ENCODE data around the gene JAKMIP2.

- no peak for TF ChIP-seq EZH2phosphoT487 (conservative IDR thresholded peaks at IDR 0.05; ENCODE audit: low read length)
- TF ChIP-seq, protein P1, sequence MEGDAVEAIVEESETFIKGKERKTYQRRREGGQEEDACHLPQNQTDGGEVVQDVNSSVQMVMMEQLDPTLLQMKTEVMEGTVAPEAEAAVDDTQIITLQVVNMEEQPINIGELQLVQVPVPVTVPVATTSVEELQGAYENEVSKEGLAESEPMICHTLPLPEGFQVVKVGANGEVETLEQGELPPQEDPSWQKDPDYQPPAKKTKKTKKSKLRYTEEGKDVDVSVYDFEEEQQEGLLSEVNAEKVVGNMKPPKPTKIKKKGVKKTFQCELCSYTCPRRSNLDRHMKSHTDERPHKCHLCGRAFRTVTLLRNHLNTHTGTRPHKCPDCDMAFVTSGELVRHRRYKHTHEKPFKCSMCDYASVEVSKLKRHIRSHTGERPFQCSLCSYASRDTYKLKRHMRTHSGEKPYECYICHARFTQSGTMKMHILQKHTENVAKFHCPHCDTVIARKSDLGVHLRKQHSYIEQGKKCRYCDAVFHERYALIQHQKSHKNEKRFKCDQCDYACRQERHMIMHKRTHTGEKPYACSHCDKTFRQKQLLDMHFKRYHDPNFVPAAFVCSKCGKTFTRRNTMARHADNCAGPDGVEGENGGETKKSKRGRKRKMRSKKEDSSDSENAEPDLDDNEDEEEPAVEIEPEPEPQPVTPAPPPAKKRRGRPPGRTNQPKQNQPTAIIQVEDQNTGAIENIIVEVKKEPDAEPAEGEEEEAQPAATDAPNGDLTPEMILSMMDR (IDR thresholded peaks at IDR 0.05; ENCODE audit: insufficient read depth, low read length, poor library complexity, severe bottlenecking) = no peak
Observed at GRCh38 chr5:147547730-147548129, 234.8 kb downstream of the JAKMIP2 start.

Measured in SU-DHL-6 (cell line).